HG02763 (cell line): ENCODE measurements around the gene TP63.

ENCODE experiments used
- ATAC-seq: cut with Tn5 transposase; IDR thresholded peaks from one replicate; pipeline ENCODE4 v1.9.1; 2021; ENCODE audit warnings: mild to moderate bottlenecking, moderate library complexity; ENCODE audit not compliant: unreplicated experiment

Gene TP63

DNA sequence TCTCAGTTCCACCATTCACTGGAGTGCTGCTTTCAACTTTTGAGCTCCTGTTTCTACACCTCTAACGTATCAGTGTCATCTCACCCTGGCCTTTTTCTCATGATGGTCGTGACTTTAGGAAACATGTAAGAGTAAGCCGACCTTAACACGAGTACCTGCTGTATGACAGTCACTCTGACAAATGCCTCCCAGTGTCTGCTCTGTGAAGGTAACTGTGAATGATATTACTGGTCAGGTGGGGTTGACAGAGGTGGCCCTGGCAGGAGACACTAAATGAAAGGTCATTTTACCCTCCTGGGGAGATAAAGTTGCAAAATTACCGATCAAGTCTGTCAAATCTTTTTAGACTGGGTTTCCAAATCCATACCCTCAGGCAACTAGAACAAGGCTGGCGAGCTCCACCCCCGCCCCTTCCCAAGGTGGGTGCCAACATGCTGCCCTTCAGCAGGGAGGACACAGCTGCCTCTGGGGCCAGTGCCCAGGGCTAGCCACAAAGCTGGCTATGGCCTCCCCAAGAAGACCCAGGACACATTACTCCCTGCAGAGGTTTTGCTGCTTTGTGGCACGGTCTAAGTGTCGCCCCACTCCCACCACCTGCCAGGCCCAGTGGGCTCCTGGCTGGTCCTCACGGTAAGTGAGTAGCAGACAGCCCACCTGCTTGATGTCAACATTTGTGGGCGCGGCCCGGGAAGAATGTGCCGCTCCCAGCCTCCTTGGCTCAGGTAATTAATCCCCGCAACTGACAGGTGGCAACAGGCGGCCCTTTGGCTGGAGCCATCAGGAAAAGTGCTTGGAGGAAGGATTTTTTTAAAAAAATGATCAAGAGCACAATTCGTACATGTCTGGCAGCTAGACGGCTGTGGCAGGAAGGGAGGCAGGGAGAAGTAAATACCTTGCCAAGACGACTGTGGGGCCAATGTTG lies 211.8 kb downstream of the TP63 start:
- no peak for ATAC-seq

DNA sequence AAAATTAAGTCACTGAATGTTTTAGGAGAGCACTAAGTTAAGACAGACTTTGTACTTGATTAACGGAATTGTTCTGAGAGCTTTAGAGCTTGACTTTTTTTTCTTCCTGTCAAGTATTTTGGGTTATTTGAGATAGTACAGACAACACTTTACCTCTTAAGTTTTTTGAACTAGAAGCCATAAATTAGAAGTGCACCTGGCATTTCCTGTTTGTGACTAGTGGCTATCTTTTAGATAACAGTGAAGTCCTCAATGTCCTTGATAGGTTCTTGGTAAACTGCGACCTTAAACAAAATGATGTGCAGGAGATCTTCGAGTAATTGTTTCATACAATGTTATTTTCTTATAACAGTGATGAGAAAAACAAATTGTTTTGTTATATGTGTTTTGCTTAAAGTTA lies 213.9 kb downstream of the TP63 start:
- no peak for ATAC-seq

DNA sequence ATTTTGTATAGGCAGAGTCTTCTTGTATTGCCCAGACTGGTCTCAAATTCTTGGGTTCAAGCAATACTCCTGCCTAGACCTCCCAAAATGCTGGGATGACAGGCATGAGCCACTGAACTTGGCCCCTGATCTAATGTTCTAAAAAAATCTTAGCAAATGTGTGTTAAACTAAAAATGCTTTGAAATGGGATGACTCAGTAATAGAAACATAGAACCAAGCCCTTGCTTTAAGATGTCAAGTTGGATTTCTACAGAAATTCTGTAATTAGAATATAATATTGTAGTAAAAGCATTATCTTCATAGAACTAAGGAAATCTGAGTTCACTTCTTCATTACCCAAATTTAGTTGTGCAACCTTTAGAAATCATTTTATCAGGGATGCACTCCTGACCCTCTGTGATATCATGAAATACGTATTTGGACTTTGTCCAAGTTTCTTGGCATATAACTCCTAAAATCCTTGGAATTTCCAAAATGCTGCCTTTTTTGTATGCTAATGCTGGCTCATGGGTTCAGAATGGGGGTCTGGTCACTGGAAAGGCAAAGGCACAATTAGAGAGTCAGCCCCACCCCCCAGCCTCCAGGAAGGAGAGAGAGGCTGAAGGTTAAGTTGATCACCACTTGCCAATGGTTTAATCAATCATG lies 217.3 kb downstream of the TP63 start:
- no peak for ATAC-seq

DNA sequence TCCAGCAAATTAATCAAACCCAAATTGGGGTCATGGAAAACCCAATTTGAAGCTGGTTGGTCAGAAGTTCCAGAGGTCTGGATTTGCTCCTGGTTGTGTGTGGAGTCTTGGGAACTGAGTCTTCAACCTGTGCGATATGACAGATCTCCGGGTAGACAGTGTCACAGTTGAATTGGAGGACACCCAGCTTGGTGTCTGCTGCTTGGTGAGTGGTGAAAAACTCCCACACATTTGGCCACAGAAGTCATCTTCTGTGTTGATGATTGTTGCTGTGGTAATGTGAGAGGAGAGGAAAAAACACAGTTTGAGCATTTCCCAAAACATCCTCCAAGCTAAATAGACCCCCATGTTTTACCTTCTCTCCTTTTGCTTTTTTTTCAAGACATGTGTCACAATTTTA lies 218.1 kb downstream of the TP63 start:
- ATAC-seq: no peak

DNA sequence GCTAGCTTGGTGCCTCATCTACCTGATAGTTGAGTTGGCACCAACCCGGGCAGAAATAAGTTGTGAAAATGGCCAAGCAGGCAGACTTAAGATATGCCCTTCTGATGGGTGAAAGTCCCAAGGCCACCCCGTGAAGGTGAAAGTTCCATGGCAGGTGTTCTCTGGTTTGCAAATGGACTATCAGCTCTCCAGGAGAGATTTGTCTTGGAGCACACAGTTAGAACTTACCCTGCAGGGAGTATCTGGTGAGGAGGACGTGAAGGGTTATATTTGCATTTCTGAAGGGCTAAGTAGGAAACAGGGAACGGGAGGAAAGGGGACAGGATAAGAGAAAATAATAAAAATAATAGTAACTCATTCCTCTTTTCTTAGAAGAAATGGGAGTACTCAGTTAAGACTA lies 220.5 kb downstream of the TP63 start:
- no peak for ATAC-seq

DNA sequence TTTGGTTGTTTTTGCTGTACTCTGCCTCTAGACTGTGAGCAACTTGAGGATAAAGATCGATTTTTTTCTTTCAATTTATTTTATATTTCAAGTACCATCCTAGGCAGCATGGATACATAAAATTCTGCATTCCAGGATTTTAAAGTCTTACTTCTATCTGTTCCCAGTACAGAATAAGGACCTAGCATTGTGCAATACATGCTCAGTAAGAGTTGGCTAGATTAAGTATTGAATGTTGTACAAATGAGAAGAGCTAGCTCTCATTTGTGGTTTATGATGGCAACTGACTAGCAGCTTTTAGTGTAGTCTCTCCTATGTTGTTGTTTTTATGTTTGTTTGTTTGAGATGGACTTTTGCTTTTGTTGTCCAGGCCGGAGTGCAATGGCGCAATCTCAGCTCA lies 222.7 kb downstream of the TP63 start:
- ATAC-seq: no peak

DNA sequence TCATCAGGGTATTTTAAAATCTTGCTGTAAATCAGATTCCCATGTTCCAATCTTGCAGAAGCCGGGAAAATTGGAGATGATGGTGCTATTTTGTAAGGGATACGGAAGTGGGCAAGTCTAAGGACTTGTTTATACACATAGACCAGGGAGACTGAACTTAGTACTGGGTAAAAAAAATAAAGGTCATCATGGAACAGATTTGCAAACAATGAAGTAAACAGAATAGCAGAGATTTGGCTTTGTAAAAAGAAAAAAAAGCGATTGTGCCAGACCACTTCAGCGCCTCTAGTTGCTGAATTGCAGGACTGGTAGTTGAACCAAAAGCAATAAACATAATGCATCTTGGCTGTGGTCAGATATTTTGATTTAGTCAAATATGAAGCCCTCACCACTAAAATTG lies 229.1 kb downstream of the TP63 start:
- ATAC-seq: no peak

DNA sequence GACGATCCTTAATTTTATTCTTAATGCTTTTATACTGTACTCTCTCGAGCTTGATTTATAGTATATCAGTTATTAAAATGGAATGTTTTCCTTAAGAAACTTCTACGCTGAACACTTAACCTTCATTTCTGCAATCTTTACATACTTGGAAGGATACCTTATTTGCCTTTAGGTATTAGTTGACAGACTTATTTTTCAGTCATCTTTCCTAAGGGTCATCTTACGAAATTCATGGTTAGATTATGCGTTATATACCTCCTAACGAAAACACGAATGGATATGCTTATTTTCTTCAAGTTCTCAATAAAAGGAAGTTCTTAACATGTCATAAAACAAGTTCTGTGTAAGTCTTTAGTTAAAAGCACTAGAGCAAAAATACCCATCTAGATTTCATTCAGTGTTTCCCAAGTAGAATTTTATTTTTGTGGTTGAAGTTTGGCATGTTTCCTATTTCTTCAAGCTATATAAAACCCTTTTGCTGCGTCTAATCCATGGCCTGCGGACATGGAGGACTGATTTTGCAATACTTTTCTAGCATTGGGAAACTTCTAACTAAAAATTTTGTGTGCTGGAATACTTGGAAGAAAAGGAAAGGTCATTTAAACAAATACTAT lies 231.3 kb downstream of the TP63 start:
- no peak for ATAC-seq

DNA sequence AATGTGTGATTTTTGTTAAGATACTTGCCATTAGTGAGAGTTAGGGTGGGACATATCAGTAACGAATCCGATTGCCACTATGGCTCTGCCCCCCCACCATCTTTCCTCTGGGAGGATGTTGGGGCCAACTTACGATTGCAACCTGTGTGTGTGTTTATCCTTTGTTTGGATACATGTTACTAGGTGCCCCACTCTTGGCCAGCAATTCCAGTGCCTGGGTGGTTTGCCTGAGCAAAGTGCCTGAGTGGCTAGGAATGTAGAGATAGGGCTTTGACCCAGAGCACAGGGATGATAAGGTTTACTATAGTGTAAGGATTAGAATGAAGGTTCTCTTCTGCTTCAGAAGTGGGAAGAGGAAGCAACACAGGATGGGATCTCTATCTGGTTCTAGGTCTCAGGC lies 231.8 kb downstream of the TP63 start:
- ATAC-seq: no peak

DNA sequence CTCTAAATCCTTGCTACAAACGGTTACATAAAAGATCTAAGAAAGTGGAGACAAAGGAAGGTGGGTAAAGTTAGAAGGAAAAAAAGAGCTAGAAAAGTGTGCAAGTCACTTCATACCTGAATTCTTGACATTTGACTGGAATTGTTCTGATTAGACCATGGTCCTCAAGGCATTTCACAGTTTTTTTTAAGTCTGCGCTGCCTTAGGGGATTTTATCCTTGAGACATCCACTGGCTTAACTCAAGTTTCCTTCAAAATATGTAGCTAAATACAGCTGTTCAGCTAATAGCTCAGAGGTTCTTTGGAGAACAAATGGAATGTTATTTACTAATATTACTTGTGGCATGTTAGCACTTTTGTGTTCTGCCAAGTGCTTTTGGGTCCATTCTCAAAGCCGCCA lies 236.9 kb downstream of the TP63 start:
- no peak for ATAC-seq

DNA sequence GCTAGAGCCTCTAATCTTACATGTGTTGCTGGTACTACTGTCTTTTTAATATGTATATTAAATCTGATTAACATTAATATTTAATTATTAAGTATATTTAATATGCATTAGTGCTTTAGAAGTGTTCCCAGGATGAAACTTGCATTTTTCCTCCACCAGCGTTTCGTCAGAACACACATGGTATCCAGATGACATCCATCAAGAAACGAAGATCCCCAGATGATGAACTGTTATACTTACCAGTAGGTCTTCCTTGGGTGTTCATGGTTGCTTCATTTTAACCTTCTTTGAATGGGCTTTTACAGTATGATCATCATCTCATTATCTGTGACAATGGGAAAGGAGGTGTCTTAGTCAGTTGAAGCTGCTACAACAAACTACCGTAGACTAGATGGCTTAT lies 238.0 kb downstream of the TP63 start:
- no peak for ATAC-seq

DNA sequence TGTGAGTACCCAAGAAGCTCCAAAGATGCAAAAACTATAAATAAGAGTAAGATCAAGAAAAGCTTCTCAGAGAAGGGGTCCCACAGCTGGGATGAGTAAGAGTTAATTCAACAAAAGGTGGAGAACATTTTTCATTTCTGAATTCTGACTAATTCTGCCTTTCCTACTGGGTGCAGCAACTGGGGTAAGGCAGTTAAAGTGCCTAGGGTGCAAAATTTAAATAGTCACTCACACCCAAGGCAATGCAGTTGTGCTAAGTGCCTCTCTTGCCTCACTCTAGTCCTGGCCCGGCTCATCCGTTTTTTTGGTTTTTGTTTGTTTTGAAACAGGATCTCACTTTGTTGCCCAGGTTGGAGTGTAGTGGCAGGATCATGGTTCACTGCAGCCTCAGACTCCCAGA lies 240.2 kb downstream of the TP63 start:
- ATAC-seq: no peak

DNA sequence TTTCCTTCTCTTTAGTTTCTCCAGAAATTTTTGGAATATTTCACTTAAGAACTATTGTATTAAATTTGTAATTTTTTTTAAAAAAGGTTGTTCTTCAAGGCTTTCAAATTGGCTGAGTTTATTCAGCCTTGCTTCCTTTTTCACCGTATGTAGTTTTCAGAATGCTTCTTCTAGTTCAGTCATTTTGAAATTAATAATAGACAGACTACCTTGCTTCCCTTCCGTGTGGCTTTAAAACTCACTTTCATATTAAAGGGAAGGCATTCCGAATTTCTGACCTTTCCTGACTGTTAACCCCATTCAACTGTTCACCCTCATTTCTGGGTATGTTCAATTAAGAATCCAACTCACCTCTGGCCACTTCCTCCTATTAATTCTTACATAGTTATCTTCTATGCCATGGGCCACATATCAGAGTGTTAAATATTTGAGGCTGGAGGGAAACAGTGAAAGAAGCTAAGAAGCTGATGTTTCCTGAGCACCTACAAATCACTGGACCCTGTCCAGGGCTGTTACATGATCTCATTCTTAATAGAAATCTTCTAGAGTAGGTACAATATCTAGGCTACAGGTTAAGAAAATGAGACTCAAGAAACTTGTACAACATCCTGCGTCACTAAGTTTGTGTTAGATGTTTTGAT lies 252.0 kb downstream of the TP63 start:
- ATAC-seq: peak; percentile 44

DNA sequence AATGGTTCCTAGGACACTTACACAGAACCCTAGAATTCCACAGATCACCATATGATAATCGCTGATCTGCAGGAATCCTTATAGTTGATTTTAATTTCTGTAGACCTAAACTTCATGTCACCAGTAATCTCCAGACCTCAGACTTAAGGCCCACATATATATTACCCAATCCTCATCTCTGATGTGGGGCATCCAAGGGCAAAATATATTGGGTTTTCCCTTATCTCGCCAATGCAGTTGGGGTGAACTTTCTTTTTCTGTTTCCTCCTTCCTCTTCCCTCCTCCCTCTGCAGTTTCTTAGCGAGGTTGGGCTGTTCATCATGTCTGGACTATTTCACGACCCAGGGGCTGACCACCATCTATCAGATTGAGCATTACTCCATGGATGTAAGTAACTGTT lies 259.3 kb downstream of the TP63 start:
- no peak for ATAC-seq

DNA sequence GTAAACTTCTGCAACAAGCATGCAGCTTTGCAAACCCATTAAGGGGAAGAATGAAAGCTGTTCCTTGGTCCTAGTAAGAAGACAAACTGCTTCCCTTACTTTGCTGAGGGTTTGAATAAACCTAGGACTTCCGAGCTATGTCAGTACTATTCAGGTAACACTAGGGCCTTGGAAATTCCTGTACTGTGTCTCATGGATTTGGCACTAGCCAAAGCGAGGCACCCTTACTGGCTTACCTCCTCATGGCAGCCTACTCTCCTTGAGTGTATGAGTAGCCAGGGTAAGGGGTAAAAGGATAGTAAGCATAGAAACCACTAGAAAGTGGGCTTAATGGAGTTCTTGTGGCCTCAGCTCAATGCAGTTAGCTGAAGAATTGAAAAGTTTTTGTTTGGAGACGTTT lies 265.3 kb downstream of the TP63 start:
- ATAC-seq: no peak

DNA sequence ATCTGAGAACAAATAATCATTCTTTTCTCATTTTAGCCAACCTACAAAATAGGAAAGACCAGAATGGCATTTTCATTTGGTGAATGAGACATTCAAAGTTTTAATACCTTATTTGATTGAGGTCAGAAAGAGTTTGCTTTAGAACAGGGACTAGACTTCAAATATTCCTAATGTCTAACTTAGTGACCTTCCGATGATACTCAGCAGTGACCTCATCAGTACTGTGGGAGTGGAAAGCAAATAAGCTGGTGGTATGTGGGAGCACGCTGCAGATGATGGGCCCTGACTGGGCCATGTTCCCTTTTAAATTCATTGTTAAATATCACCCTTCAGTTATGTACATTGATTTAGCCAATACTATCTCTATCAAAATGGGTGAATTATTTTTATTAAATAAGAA lies 266.2 kb downstream of the TP63 start:
- no peak for ATAC-seq

DNA sequence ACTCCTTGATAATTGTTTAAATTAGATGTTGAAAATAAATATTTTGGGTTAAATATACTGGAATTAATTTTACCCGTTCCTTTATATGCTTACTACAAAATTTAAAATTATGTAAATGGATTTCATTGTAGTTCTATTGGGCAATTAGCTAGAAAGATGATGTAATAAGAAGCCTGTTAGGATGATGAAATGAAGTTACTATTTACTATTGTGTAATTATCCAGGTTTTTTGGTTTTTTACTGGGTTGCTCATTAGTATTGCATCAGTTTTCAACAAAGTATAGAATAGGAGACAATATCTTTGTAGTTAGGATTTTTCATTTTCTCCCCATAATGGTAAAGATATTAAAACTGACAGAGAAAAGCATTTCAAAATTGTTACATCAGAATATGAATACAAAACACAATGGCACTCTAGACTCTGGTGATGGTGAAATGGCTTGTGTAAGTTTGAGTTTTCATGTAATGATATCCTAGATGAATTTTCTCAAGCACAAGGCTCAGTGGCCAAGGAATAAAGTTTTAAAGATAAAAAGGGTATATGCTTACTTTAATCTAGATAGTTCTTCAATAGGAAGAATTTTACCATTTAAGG lies 267.5 kb downstream of the TP63 start:
- ATAC-seq: no peak

DNA sequence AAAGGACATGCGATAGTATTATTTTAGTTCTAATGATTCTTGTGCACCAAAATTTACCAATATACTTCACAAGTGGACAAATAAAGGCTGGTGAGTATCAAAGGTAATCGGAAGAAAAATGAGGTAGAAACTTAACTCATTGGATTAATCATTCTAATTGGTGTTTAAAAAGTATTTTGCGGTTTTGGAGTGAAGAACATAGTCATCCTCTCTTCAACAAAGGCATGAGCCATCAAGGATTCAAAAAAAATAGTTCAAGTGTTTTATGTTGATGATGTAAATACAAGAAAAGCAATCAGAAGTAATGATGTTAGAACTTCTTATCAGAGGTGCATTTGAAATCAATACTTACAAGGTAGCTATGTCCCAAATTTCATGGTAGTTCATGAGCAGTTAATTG lies 268.0 kb downstream of the TP63 start:
- no peak for ATAC-seq

DNA sequence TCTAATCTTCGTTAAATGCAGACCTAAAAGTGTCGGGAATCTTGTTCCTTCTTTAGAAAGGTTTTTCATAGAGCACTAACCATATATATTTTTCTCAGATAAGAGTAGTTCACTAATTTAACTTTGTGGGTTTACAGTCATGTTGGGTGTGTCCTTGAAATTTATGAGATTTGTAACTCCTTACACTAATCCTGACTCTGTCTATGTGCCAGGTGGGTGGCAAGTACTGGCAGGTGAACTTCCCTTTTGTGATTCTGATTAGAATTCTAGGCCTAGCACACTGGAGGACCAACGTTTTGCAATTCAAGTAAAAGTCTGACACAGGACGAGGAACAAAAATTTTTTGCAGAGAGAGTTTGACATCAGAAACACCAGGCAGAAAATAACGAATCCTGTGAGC lies 269.4 kb downstream of the TP63 start:
- ATAC-seq: no peak

DNA sequence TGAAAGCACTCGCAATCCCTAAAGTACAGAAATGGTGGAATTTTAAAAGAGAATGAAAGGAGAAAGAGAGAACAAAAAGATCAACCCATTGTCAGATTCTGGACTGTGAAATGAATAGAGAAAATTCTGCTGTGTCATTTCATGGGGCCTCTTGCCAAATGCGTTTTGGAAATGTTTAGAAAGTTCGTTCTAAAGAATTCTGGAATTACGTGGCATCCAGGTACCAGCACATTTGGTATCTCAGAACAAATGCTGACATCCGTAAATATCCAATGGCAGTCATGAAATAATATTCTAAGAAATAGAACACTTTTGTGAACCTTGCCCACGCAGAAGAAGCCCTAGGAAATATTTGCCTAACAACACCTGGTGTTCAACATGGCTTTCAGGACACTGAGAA lies 270.3 kb downstream of the TP63 start:
- ATAC-seq: no peak
